SU-DHL-6 (cell line): ENCODE data around the gene KIDINS220.

Source experiments
- H2AFZ ChIP-seq: fragments of 200-600 bp; sonication (generic); 2 replicates; pipeline ENCODE4 v1.6.1; 2014; ENCODE audit warnings: low read depth, mild to moderate bottlenecking, moderate library complexity, mixed read lengths, antibody characterized with exemption, low read length; ENCODE audit not compliant: severe bottlenecking
- H3F3A ChIP-seq: fragments of 200-600 bp; shearing (Covaris generic); 2 replicates; pipeline ENCODE4 v1.6.0; 2016; ENCODE audit warnings: antibody characterized with exemption, mild to moderate bottlenecking; ENCODE audit not compliant: insufficient read depth
- H3K27ac ChIP-seq: fragments of 200-600 bp; sonication (generic); 2 replicates; pipeline ENCODE4 v1.5.1; 2016; ENCODE audit warnings: low read depth, mild to moderate bottlenecking, low read length, moderate library complexity, mixed read lengths
- H3K27me3 ChIP-seq: fragments of 200-600 bp; sonication (generic), shearing (Covaris generic); 2 replicates; pipeline ENCODE4 v1.6.0; 2014; ENCODE audit warnings: mild to moderate bottlenecking, low read length
- H3K36me3 ChIP-seq: fragments of 200-600 bp; sonication (generic); 2 replicates; pipeline ENCODE4 v1.6.1; 2014; ENCODE audit warnings: mild to moderate bottlenecking, low read length, mixed read lengths
- H3K4me2 ChIP-seq: fragments of 300-600, 200-600 bp; shearing (Covaris generic), sonication (generic); 2 replicates; pipeline ENCODE4 v1.6.0; 2014; ENCODE audit warnings: low read length, low read depth, mild to moderate bottlenecking; ENCODE audit not compliant: poor library complexity, severe bottlenecking
- H3K4me3 ChIP-seq: fragments of 200-600 bp; sonication (generic); 2 replicates; pipeline ENCODE4 v1.5.1; 2014; ENCODE audit warnings: antibody characterized with exemption, low read length, mild to moderate bottlenecking, mixed read lengths; ENCODE audit not compliant: insufficient read depth, poor library complexity, severe bottlenecking
- H3K79me2 ChIP-seq: fragments of 200-600 bp; sonication (generic); 2 replicates; pipeline ENCODE4 v1.6.1; 2014; ENCODE audit warnings: mild to moderate bottlenecking, low read length, moderate library complexity; ENCODE audit not compliant: insufficient read depth
- H3K9ac ChIP-seq: fragments of 200-600 bp; sonication (generic); 2 replicates; pipeline ENCODE4 v1.7.0; 2014; ENCODE audit warnings: mild to moderate bottlenecking, low read length
- H3K9me2 ChIP-seq: fragments of 200-600 bp; sonication (generic); replicated peaks from 2 replicates; pipeline ENCODE4 v1.6.1; 2014; ENCODE audit warnings: low read length; ENCODE audit not compliant: insufficient read depth
- H3K9me3 ChIP-seq: fragments of 200-600 bp; sonication (generic); 2 replicates; pipeline ENCODE4 v1.6.1; 2014; ENCODE audit warnings: low read length, mixed read lengths; ENCODE audit not compliant: insufficient read depth
- H4K20me1 ChIP-seq: fragments of 200-600 bp; sonication (generic); 2 replicates; pipeline ENCODE4 v1.6.1; 2014; ENCODE audit warnings: low read depth, mild to moderate bottlenecking, antibody characterized with exemption, low read length, moderate library complexity, mixed read lengths
- EZH2phosphoT487 ChIP-seq: fragments of 200-600 bp; sonication (generic), shearing (Covaris generic); conservative IDR thresholded peaks from 2 replicates; pipeline ENCODE4 v1.6.1; 2018; ENCODE audit warnings: mild to moderate bottlenecking, antibody characterized with exemption, low read length, moderate library complexity, mixed read lengths
- TF ChIP-seq, protein P1 (sequence below): fragments of 200-600 bp; sonication (generic); IDR thresholded peaks from one replicate; pipeline ENCODE4 v1.5.1; 2017; ENCODE audit warnings: antibody characterized with exemption, mild to moderate bottlenecking, low read length, moderate library complexity; ENCODE audit not compliant: insufficient read depth, poor library complexity, severe bottlenecking

The KIDINS220 gene

GRCh38 chr2:8721410-8721809 lies 116.0 kb downstream of the KIDINS220 start:
- Histone ChIP-seq H2AFZ (no peak overlapping the region), H3K79me2 (no peaks in the 10 kb centered on the region), H3K9me3 (no peaks in the 10 kb centered on the region), H4K20me1 (no peaks in the 10 kb centered on the region), H3F3A (no peaks in the 10 kb centered on the region), H3K4me3 (no peak overlapping the region), H3K4me2 (no peak overlapping the region), H3K9me2 (no peaks in the 10 kb centered on the region), H3K9ac (no peak overlapping the region), H3K27ac (no peak overlapping the region), H3K27me3 (no peaks in the 10 kb centered on the region), H3K36me3 (no peaks in the 10 kb centered on the region)
- TF ChIP-seq EZH2phosphoT487 = no peak
- TF ChIP-seq, protein P1, sequence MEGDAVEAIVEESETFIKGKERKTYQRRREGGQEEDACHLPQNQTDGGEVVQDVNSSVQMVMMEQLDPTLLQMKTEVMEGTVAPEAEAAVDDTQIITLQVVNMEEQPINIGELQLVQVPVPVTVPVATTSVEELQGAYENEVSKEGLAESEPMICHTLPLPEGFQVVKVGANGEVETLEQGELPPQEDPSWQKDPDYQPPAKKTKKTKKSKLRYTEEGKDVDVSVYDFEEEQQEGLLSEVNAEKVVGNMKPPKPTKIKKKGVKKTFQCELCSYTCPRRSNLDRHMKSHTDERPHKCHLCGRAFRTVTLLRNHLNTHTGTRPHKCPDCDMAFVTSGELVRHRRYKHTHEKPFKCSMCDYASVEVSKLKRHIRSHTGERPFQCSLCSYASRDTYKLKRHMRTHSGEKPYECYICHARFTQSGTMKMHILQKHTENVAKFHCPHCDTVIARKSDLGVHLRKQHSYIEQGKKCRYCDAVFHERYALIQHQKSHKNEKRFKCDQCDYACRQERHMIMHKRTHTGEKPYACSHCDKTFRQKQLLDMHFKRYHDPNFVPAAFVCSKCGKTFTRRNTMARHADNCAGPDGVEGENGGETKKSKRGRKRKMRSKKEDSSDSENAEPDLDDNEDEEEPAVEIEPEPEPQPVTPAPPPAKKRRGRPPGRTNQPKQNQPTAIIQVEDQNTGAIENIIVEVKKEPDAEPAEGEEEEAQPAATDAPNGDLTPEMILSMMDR = no peak

DNA sequence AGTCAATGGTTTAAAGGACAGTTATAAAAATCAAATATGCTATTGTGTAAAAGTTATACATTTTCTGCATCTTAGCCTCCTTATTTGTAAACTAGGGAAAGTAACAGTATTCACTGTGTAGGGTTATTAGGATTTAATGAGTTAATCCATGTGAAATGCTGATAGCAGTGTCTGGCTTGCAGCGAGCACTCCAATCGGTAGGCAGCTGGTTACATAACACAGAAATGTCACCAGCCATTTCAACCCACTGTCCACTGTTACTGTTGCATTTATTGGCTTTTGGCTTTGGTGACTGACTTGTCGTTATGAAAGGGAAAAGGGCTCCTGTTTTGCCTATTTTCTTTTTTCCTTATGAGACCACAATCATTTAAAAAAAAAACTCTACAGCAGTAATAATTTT lies 116.7 kb downstream of the KIDINS220 start:
- Histone ChIP-seq H2AFZ (no peak overlapping the region), H3F3A (no peaks in the 10 kb centered on the region), H3K79me2 (no peaks in the 10 kb centered on the region), H3K9me3 (no peaks in the 10 kb centered on the region), H3K27me3 (no peaks in the 10 kb centered on the region), H3K9ac (no peak overlapping the region), H3K36me3 (no peaks in the 10 kb centered on the region), H3K4me3 (no peak overlapping the region), H3K4me2 (no peak overlapping the region), H3K9me2 (no peaks in the 10 kb centered on the region), H4K20me1 (no peaks in the 10 kb centered on the region), H3K27ac (no peak overlapping the region)
- TF ChIP-seq EZH2phosphoT487 = no peak
- TF ChIP-seq, protein P1 = no peak

GRCh38 chr2:8719528-8719927 lies 117.9 kb downstream of the KIDINS220 start:
- Histone ChIP-seq H3F3A (no peaks in the 10 kb centered on the region), H2AFZ (no peak overlapping the region), H3K4me3 (no peak overlapping the region), H3K9me2 (no peaks in the 10 kb centered on the region), H4K20me1 (no peaks in the 10 kb centered on the region), H3K27me3 (no peaks in the 10 kb centered on the region), H3K9me3 (no peaks in the 10 kb centered on the region), H3K79me2 (no peaks in the 10 kb centered on the region), H3K4me2 (no peak overlapping the region), H3K27ac (no peak overlapping the region), H3K36me3 (no peaks in the 10 kb centered on the region), H3K9ac (no peak overlapping the region)
- TF ChIP-seq, protein P1 = no peak
- no peak for TF ChIP-seq EZH2phosphoT487
